Measurements from ENCODE around the gene CBX5. TPM values are rescaled to one million over a fixed set of nuclear protein-coding genes. Genes with fewer than 3 reads are reported as not detected.

Gene CBX5
- total RNA-seq, 1 donor from 2014 or later, result 227 TPM

- no peak for DNase-seq (ENCODE audit: extremely low spot score, unreplicated experiment)
- no peak overlapping the region for H3K4me3 Mint-ChIP-seq
- H3K36me3 Mint-ChIP-seq, result peaks cover 22% of the 10 kb centered on the region
- peak overlapping the region; percentile 1 for H3K27ac Mint-ChIP-seq
- TF ChIP-seq CTCF (conservative IDR thresholded peaks at IDR 0.05), result no peak
- peaks cover 36% of the 10 kb centered on the region for H3K4me1 Mint-ChIP-seq (ENCODE audit: unreplicated experiment)
- H3K9me3 Mint-ChIP-seq, result no peaks in the 10 kb centered on the region
- no peaks in the 10 kb centered on the region for H3K27me3 Mint-ChIP-seq
Measured at GRCh38 chr12:54272214-54272613, 7.7 kb downstream of the CBX5 start.

- Mint-ChIP-seq H3K4me3 (no peak overlapping the region), H3K27ac (no peak overlapping the region), H3K36me3 (peaks cover 23% of the 10 kb centered on the region), H3K9me3 (no peaks in the 10 kb centered on the region), H3K27me3 (no peaks in the 10 kb centered on the region), H3K4me1 (ENCODE audit: unreplicated experiment) (peaks cover 38% of the 10 kb centered on the region)
- no peak for TF ChIP-seq CTCF (conservative IDR thresholded peaks at IDR 0.05)
- DNase-seq (ENCODE audit: extremely low spot score, unreplicated experiment), result no peak
Measured at GRCh38 chr12:54270345-54270744, 9.6 kb downstream of the CBX5 start.

- peaks cover 43% of the 10 kb centered on the region for H3K4me1 Mint-ChIP-seq (ENCODE audit: unreplicated experiment)
- H3K27ac Mint-ChIP-seq, result peak overlapping the region; percentile 16
Measured at GRCh38 chr12:54266852-54267251, 13.1 kb downstream of the CBX5 start.

GRCh38 chr12:54265364-54265812 is 14.5 kb downstream of the CBX5 start:
- DNase-seq (ENCODE audit: extremely low spot score, unreplicated experiment), result no peak
- Mint-ChIP-seq H3K4me1 (ENCODE audit: unreplicated experiment) (peaks cover 46% of the 10 kb centered on the region), H3K36me3 (peaks cover 17% of the 10 kb centered on the region), H3K27ac (no peak overlapping the region), H3K4me3 (no peak overlapping the region), H3K9me3 (peaks cover 4% of the 10 kb centered on the region), H3K27me3 (no peaks in the 10 kb centered on the region)
- TF ChIP-seq CTCF (conservative IDR thresholded peaks at IDR 0.05), result no peak

More at GRCh38 chr12:54266852-54267251, 13.1 kb downstream of the CBX5 start:
- Mint-ChIP-seq H3K27me3 (no peaks in the 10 kb centered on the region), H3K4me3 (no peak overlapping the region), H3K9me3 (peaks cover 4% of the 10 kb centered on the region), H3K36me3 (peaks cover 20% of the 10 kb centered on the region)
- no peak for DNase-seq (ENCODE audit: extremely low spot score, unreplicated experiment)
- TF ChIP-seq CTCF (conservative IDR thresholded peaks at IDR 0.05), result no peak

- Mint-ChIP-seq H3K27me3 (no peaks in the 10 kb centered on the region), H3K36me3 (peaks cover 11% of the 10 kb centered on the region), H3K9me3 (peaks cover 4% of the 10 kb centered on the region), H3K4me1 (ENCODE audit: unreplicated experiment) (peaks cover 60% of the 10 kb centered on the region), H3K27ac (peak overlapping the region; percentile 82), H3K4me3 (peak overlapping the region; percentile 56)
- no peak for TF ChIP-seq CTCF (conservative IDR thresholded peaks at IDR 0.05)
- no peak for DNase-seq (ENCODE audit: extremely low spot score, unreplicated experiment)
Measured at GRCh38 chr12:54262403-54262925, 17.5 kb downstream of the CBX5 start.
